Measurements from ENCODE around the gene PRKAG1. TPM values are rescaled to one million over a fixed set of nuclear protein-coding genes. Genes with fewer than 3 reads are reported as not detected.

PRKAG1 gene
- total RNA-seq, 4 donors from 2014 or later = 34.1 to 42.2 (median 37.9) TPM

- DNase-seq = peak in 2 of 3 donors; percentile 66 to 78
- Histone ChIP-seq H3K4me3 (peak overlapping the region; percentile 40 to 64 (median 54)), H3K4me1 (peaks cover 0 to 43% (median 33%) of the 10 kb centered on the region in 4 donors), H3K36me3 (peaks cover 0 to 19% (median 0%) of the 10 kb centered on the region in 3 donors), H3K9me3 (no peaks in the 10 kb centered on the region), H3K27me3 (peaks cover 0 to 26% of the 10 kb centered on the region in 2 donors), H3K27ac (peak overlapping the region in 1 of 4 donors; percentile 49)
- TF ChIP-seq, protein P1, sequence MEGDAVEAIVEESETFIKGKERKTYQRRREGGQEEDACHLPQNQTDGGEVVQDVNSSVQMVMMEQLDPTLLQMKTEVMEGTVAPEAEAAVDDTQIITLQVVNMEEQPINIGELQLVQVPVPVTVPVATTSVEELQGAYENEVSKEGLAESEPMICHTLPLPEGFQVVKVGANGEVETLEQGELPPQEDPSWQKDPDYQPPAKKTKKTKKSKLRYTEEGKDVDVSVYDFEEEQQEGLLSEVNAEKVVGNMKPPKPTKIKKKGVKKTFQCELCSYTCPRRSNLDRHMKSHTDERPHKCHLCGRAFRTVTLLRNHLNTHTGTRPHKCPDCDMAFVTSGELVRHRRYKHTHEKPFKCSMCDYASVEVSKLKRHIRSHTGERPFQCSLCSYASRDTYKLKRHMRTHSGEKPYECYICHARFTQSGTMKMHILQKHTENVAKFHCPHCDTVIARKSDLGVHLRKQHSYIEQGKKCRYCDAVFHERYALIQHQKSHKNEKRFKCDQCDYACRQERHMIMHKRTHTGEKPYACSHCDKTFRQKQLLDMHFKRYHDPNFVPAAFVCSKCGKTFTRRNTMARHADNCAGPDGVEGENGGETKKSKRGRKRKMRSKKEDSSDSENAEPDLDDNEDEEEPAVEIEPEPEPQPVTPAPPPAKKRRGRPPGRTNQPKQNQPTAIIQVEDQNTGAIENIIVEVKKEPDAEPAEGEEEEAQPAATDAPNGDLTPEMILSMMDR (IDR thresholded peaks at IDR 0.05) = no peak
- no peak for TF ChIP-seq POLR2A (IDR thresholded peaks at IDR 0.05)
These were observed 20.7 kb downstream of the PRKAG1 start for GRCh38 chr12:48997719-48998496.

DNA sequence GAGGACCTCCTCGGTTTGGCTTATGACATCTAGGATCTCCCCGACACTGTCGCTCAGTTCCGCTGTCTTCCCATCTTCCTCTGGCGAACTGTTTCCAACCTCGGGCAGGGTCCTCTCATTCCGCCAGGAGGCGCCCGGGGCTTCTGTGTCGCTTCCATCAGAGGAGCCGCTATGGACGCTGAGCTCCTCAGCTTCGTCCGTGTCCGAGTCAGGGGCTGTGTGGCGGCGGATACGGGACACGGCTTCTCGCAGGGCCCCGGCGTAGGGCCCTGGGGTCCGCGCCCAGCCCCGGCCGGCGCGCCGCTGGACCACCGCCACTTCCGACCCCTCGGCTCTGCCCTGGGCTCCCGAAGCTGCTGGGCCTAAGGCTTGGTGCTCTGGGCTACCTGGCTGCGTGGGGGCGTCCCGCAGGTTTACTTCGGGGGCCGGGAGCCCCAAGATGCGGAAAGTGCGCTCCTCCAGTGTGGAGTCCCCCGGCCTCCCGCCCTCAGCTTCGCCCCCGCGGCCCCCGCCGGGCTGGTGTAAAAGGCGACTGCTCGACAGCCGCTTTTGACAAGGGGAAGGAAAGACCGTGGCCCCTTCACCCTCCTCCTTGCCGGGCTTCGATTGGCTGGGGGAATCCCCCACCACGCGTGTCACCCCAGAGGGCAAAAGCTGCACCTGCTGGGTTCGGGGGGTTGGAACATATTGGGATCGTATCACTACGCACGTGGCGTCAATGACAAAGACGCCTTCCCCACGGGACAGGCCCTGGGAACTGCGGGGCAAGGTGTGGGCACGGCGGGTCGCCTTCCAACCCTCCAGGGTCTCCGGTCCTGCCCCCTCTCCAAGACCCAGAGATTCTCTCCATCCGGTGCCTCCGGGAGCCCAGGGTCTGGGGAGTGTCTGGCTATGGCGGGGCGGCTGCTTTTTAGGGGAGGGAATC, 21.5 kb downstream of the PRKAG1 start:
- Histone ChIP-seq H3K36me3 (peaks cover 0 to 11% (median 0%) of the 10 kb centered on the region in 3 donors), H3K27ac (peak overlapping the region in 1 of 4 donors; percentile 49), H3K9me3 (no peaks in the 10 kb centered on the region), H3K4me1 (peaks cover 0 to 43% (median 33%) of the 10 kb centered on the region in 4 donors), H3K4me3 (peak overlapping the region; percentile 46 to 64 (median 54)), H3K27me3 (peaks cover 0 to 26% of the 10 kb centered on the region in 2 donors)
- DNase-seq = peak; percentile 75 to 90 (median 85)
- TF ChIP-seq, protein P1 (IDR thresholded peaks at IDR 0.05) = peak; percentile 28 to 75 (median 68)
- TF ChIP-seq POLR2A (IDR thresholded peaks at IDR 0.05) = no peak

DNA sequence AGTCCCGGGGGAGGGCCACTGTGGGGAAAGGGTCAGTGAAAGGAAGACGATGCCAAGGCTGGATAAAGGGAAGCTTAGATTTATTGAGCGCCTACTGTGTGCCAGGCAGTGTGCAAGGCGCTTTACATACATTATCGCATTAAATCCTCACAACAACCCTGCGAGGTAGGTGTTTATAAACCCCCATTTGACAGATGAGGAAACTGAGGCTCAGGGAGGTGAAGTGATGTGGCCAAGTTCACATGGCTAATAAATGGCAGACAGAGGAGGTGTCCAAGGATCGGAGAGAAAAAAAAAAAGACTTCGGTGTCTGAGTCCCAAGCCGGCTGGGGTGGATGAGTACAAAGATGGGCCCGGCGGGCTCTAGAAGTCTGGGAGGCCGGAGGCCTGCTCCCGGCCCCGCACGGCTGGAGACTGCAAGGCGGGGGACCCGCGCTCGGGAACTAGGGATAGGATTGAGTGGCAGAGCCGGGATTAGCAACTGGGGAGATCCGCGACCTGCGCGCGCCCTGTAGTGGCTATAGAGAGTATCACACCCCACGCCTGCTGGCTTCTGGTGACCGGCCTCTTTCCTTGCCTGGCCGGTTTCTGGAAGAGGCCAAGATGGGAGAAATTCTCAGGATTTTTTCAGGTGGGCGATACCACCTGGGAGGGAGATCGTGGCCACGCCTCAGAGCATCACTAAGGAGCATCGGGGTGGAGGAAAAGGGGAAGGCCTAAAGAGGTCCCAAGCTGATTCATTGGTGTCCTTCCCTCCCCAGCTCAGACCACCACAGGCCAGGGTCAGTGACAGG, 23.3 kb downstream of the PRKAG1 start:
- H3K27me3 ChIP-seq = peaks cover 0 to 26% of the 10 kb centered on the region in 2 donors

GRCh38 chr12:48994224-48995085, 24.1 kb downstream of the PRKAG1 start:
- no peak overlapping the region for H3K4me3 ChIP-seq
- peaks cover 0 to 34% (median 27%) of the 10 kb centered on the region in 4 donors for H3K4me1 ChIP-seq
- H3K27ac ChIP-seq = no peak overlapping the region
- no peaks in the 10 kb centered on the region for H3K9me3 ChIP-seq
- H3K36me3 ChIP-seq = no peaks in the 10 kb centered on the region
- no peak for DNase-seq
- TF ChIP-seq, protein P1 (IDR thresholded peaks at IDR 0.05) = no peak
- no peak for TF ChIP-seq POLR2A (IDR thresholded peaks at IDR 0.05)
- H3K27me3 ChIP-seq = peaks cover 0 to 23% of the 10 kb centered on the region in 2 donors

More for the DNA sequence above, 23.3 kb downstream of the PRKAG1 start:
- Histone ChIP-seq H3K36me3 (no peaks in the 10 kb centered on the region), H3K4me1 (peaks cover 0 to 42% (median 33%) of the 10 kb centered on the region in 4 donors), H3K4me3 (peak overlapping the region in 3 of 4 donors; percentile 1 to 26 (median 18)), H3K9me3 (no peaks in the 10 kb centered on the region), H3K27ac (no peak overlapping the region)
- peak; percentile 66 to 89 (median 86) for DNase-seq
- TF ChIP-seq POLR2A (IDR thresholded peaks at IDR 0.05) = no peak
- TF ChIP-seq, protein P1 (IDR thresholded peaks at IDR 0.05) = peak; percentile 62 to 82 (median 78)

All from Peyer's patch (tissue), 4 donors.